HG03558 (cell line): ENCODE results near the gene SLC25A41.
A peak's percentile ranks its signal among the peaks of the same experiment; 100 is the strongest.
"Not testable (repeated sequence)": the region's sequence is repeated elsewhere in the genome, so short reads cannot be mapped to it uniquely, and the experiment has no call there.

Experiments used
- ATAC-seq: cut with Tn5 transposase; IDR thresholded peaks from one replicate; pipeline ENCODE4 v1.9.1; 2021; ENCODE audit warnings: moderate number of reproducible peaks; ENCODE audit not compliant: unreplicated experiment; ENCODE audit errors: extremely low read depth

The SLC25A41 gene

GRCh38 chr19:6413721-6414643, 19.6 kb downstream of the SLC25A41 start:
- ATAC-seq = no peak

- ATAC-seq = no peak
Observed at GRCh38 chr19:6413291-6413690, 20.3 kb downstream of the SLC25A41 start.

- no peak for ATAC-seq
Observed at GRCh38 chr19:6412447-6413091, 21.0 kb downstream of the SLC25A41 start.

GRCh38 chr19:6412061-6412446, 21.5 kb downstream of the SLC25A41 start:
- no peak for ATAC-seq

GRCh38 chr19:6409346-6409745, 24.2 kb downstream of the SLC25A41 start:
- no peak for ATAC-seq

GRCh38 chr19:6406401-6406800, 27.2 kb downstream of the SLC25A41 start:
- ATAC-seq = no peak

GRCh38 chr19:6402837-6403608, 30.5 kb downstream of the SLC25A41 start:
- ATAC-seq = no peak

- no peak for ATAC-seq
Observed at GRCh38 chr19:6402058-6402457, 31.5 kb downstream of the SLC25A41 start.

GRCh38 chr19:6400062-6400944, 33.3 kb downstream of the SLC25A41 start:
- ATAC-seq = not testable (repeated sequence)

GRCh38 chr19:6396305-6396704, 37.3 kb downstream of the SLC25A41 start:
- ATAC-seq = no peak

- ATAC-seq = no peak
Observed at GRCh38 chr19:6394831-6395230, 38.7 kb downstream of the SLC25A41 start.

- no peak for ATAC-seq
Observed at GRCh38 chr19:6393983-6394412, 39.6 kb downstream of the SLC25A41 start.

- peak; percentile 61 for ATAC-seq
Observed at GRCh38 chr19:6393074-6393982, 40.2 kb downstream of the SLC25A41 start, which contains the start of gene GTF2F1. TSS of gene GTF2F1 (minus strand) at chr19:6393164. CDS start at chr19:6392995, 169 bp downstream.

- ATAC-seq = no peak
Observed at GRCh38 chr19:6392221-6393073, 41.1 kb downstream of the SLC25A41 start.

GRCh38 chr19:6387372-6387771, 46.2 kb downstream of the SLC25A41 start:
- no peak for ATAC-seq

GRCh38 chr19:6384381-6384780, 49.2 kb downstream of the SLC25A41 start:
- ATAC-seq = no peak

GRCh38 chr19:6383188-6383587, 50.4 kb downstream of the SLC25A41 start:
- no peak for ATAC-seq
